HepG2 (cell line): ENCODE measurements around the gene CALU. TPM values are rescaled to one million over a fixed set of nuclear protein-coding genes. Genes with fewer than 3 reads are reported as not detected.
A peak's percentile ranks its signal among the peaks of the same experiment; 100 is the strongest.

Experiments used
- E2F2 ChIP-seq: sonication (generic); formaldehyde crosslinking; IDR thresholded peaks from 2 replicates; pipeline ENCODE4 v1.4.0; 2020; ENCODE audit warnings: missing genetic modification reagents, borderline replicate concordance
- FOSL2 ChIP-seq: sonication (generic); formaldehyde crosslinking; IDR thresholded peaks from 2 replicates; pipeline ENCODE4 v1.4.0; 2020; ENCODE audit warnings: missing genetic modification reagents
- GPN1 ChIP-seq: sonication (generic); formaldehyde crosslinking; IDR thresholded peaks from 2 replicates; pipeline ENCODE4 v1.5.1; 2020; ENCODE audit warnings: missing genetic modification reagents, borderline replicate concordance
- KLF16 ChIP-seq, 2 experiments: sonication (generic) in 1 of 2; formaldehyde crosslinking in 1 of 2; IDR thresholded peaks; 2 replicates each; pipeline versions ENCODE4 v1.6.1 to v1.8.0; 2016 to 2023; ENCODE audit warnings: missing genetic modification reagents in 2 of 2, missing compliant biosample characterization in 1 of 2
- MAFF ChIP-seq: IDR thresholded peaks from 2 replicates; pipeline ENCODE4 v1.6.1; 2011; ENCODE audit warnings: low read depth, low read length, improper control_type of control experiment
- PITX1 ChIP-seq: sonication (generic); formaldehyde crosslinking; IDR thresholded peaks from 2 replicates; pipeline ENCODE4 v1.5.1; 2020; ENCODE audit warnings: mild to moderate bottlenecking, missing genetic modification reagents
- SRY ChIP-seq: sonication (generic); formaldehyde crosslinking; IDR thresholded peaks from 2 replicates; pipeline ENCODE4 v1.8.0; 2022; ENCODE audit warnings: mild to moderate bottlenecking, missing genetic modification reagents
- UBTF ChIP-seq: sonication (generic); formaldehyde crosslinking; IDR thresholded peaks from 2 replicates; pipeline ENCODE4 v1.4.0; 2020; ENCODE audit warnings: mild to moderate bottlenecking, missing genetic modification reagents
- ZC3H13 ChIP-seq: sonication (generic); formaldehyde crosslinking; IDR thresholded peaks from 2 replicates; pipeline ENCODE4 v1.8.1; 2023; ENCODE audit warnings: mild to moderate bottlenecking, missing genetic modification reagents, moderate library complexity
- ZNF264 ChIP-seq: sonication (generic); formaldehyde crosslinking; IDR thresholded peaks from 2 replicates; pipeline ENCODE4 v1.4.0; 2020; ENCODE audit warnings: missing genetic modification reagents
- ZNF337 ChIP-seq: sonication (generic); formaldehyde crosslinking; IDR thresholded peaks from 2 replicates; pipeline ENCODE4 v1.5.1; 2020; ENCODE audit warnings: missing genetic modification reagents, low read depth, mild to moderate bottlenecking, borderline replicate concordance
- ZNF629 ChIP-seq: sonication (generic); formaldehyde crosslinking; conservative IDR thresholded peaks from 2 replicates; pipeline ENCODE4 v1.5.0; 2020; ENCODE audit warnings: missing genetic modification reagents
- ZNF672 ChIP-seq: sonication (generic); formaldehyde crosslinking; IDR thresholded peaks from 2 replicates; pipeline ENCODE4 v1.8.1; 2022; ENCODE audit warnings: missing genetic modification reagents
- ZNF710 ChIP-seq: sonication (generic); formaldehyde crosslinking; IDR thresholded peaks from 2 replicates; pipeline ENCODE4 v1.5.0; 2020; ENCODE audit warnings: mild to moderate bottlenecking, missing genetic modification reagents, borderline replicate concordance
- ZNF839 ChIP-seq: sonication (generic); formaldehyde crosslinking; IDR thresholded peaks from 2 replicates; pipeline ENCODE4 v1.4.0; 2020; ENCODE audit warnings: missing genetic modification reagents, mild to moderate bottlenecking, borderline replicate concordance
- polyA plus RNA-seq, 8 experiments: library from polyadenylated mRNA; depleted of rRNA in 3 of 8; stranded (reverse) in 7 of 8; unstranded in 1 of 8; fragments of >200 nt; fragmentation: Illumina TruSeq in 4 of 8; extraction: Trizol in 4 of 8; gene quantifications; 2 replicates each; pipeline versions ENCODE4 v1.2.1 to v1.2.3, GENCODE V29; 2011 to 2016; ENCODE audit warnings: low read depth in 4 of 8, missing spikeins in 1 of 8, mixed read lengths in 1 of 8; ENCODE audit not compliant: insufficient read depth in 1 of 8
- total RNA-seq, 5 experiments: library from RNA; depleted of rRNA; stranded (reverse); fragments of >200 nt; fragmentation: Illumina TruSeq; extraction: Trizol; gene quantifications; 2 replicates each; pipeline ENCODE4 v1.2.3, GENCODE V29; 2016; ENCODE audit warnings: low read depth in 1 of 5
- TF ChIP-seq, protein P1 (sequence below): sonication (generic); formaldehyde crosslinking; IDR thresholded peaks from 2 replicates; pipeline ENCODE4 v1.4.0; 2020; ENCODE audit warnings: missing genetic modification reagents, mild to moderate bottlenecking, borderline replicate concordance
- TF ChIP-seq, protein P2 (sequence below): IDR thresholded peaks from 2 replicates; pipeline ENCODE4 v1.6.1; 2016
- TF ChIP-seq, protein P3 (sequence below): sonication (generic); formaldehyde crosslinking; IDR thresholded peaks from 2 replicates; pipeline ENCODE4 v1.8.1; 2023; ENCODE audit warnings: missing genetic modification reagents, mild to moderate bottlenecking, borderline replicate concordance

CALU gene
- total and polyA plus RNA-seq, 2 of the 13 experiments (the other 11 are each of a cell fraction or from before 2014, with no cell fraction given): 198 to 252 TPM

- TF ChIP-seq, protein P1, sequence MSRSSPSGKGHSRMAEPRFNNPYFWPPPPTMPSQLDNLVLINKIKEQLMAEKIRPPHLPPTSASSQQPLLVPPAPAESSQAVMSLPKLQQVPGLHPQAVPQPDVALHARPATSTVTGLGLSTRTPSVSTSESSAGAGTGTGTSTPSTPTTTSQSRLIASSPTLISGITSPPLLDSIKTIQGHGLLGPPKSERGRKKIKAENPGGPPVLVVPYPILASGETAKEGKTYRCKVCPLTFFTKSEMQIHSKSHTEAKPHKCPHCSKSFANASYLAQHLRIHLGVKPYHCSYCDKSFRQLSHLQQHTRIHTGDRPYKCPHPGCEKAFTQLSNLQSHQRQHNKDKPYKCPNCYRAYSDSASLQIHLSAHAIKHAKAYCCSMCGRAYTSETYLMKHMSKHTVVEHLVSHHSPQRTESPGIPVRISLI (CRISPR knock-in tag): no peak; the same call in 1 of the 2 replicates
- no peak for TF ChIP-seq ZNF839 (CRISPR knock-in tag)
- TF ChIP-seq GPN1: no peak
- TF ChIP-seq KLF16 (CRISPR knock-in tag; IDR thresholded peaks at IDR 0.05): peak in 1 of 2 experiments; percentile 60; a peak in 1 of 4 replicates
- TF ChIP-seq PITX1 (CRISPR knock-in tag): peak; percentile 58; the same call in 1 of the 2 replicates
- 0 out of 2 replicates have a peak, but pooled peaks have one; percentile 20 for TF ChIP-seq FOSL2
- no peak for TF ChIP-seq ZNF337 (CRISPR knock-in tag)
- TF ChIP-seq, protein P2, sequence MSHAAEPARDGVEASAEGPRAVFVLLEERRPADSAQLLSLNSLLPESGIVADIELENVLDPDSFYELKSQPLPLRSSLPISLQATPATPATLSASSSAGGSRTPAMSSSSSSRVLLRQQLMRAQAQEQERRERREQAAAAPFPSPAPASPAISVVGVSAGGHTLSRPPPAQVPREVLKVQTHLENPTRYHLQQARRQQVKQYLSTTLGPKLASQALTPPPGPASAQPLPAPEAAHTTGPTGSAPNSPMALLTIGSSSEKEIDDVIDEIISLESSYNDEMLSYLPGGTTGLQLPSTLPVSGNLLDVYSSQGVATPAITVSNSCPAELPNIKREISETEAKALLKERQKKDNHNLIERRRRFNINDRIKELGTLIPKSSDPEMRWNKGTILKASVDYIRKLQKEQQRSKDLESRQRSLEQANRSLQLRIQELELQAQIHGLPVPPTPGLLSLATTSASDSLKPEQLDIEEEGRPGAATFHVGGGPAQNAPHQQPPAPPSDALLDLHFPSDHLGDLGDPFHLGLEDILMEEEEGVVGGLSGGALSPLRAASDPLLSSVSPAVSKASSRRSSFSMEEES (CRISPR knock-in tag): no peak; the same call in 1 of the 2 replicates
- TF ChIP-seq, protein P3, sequence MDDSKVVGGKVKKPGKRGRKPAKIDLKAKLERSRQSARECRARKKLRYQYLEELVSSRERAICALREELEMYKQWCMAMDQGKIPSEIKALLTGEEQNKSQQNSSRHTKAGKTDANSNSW (CRISPR knock-in tag): no peak
- peak; percentile 88; the same call in 1 of the 2 replicates for TF ChIP-seq SRY
- no peak; the same call in 1 of the 2 replicates for TF ChIP-seq ZNF629 (CRISPR knock-in tag)
- TF ChIP-seq E2F2 (CRISPR knock-in tag): peak; percentile 86; the same call in 1 of the 2 replicates
- TF ChIP-seq ZC3H13: peak; percentile 42; the same call in 1 of the 2 replicates
- no peak; the same call in 1 of the 2 replicates for TF ChIP-seq UBTF (CRISPR knock-in tag)
- peak; percentile 54; the same call in 1 of the 2 replicates for TF ChIP-seq ZNF710 (CRISPR knock-in tag)
- no peak for TF ChIP-seq ZNF672 (CRISPR knock-in tag)
- TF ChIP-seq ZNF264 (CRISPR knock-in tag): no peak; the same call in 1 of the 2 replicates
- TF ChIP-seq MAFF: no peak
These were observed at the start of gene CALU (continued) for GRCh38 chr7:128739048-128739962.
